IPS-NIHi11 (cell line): Measurements from ENCODE around the gene MPV17.
"Not testable (repeated sequence)": the region's sequence is repeated elsewhere in the genome, so short reads cannot be mapped to it uniquely, and the experiment has no call there.

Experiments
- DNase-seq: peaks from one replicate; pipeline ENCODE4 v3.0.0; 2012; ENCODE audit warnings: mixed read lengths, low spot score

Gene MPV17

GRCh38 chr2:27298391-27299080, 24.4 kb downstream of the MPV17 start:
- no peak for DNase-seq

GRCh38 chr2:27297195-27297594, 25.7 kb downstream of the MPV17 start:
- DNase-seq: no peak

GRCh38 chr2:27296481-27296880, 26.4 kb downstream of the MPV17 start:
- DNase-seq: no peak

- DNase-seq: no peak
Measured at GRCh38 chr2:27294928-27295327, 28.0 kb downstream of the MPV17 start.

GRCh38 chr2:27291865-27292264, 31.0 kb downstream of the MPV17 start:
- DNase-seq: peak; percentile 62

GRCh38 chr2:27290549-27290948, 32.3 kb downstream of the MPV17 start:
- DNase-seq: no peak

- no peak for DNase-seq
Measured at GRCh38 chr2:27288610-27289009, 34.3 kb downstream of the MPV17 start.

GRCh38 chr2:27285481-27285880, 37.4 kb downstream of the MPV17 start:
- no peak for DNase-seq

GRCh38 chr2:27284996-27285395, 37.9 kb downstream of the MPV17 start:
- DNase-seq: no peak

GRCh38 chr2:27282892-27283291, 40.0 kb downstream of the MPV17 start:
- no peak for DNase-seq

- DNase-seq: no peak
Measured at GRCh38 chr2:27281855-27282559, 40.9 kb downstream of the MPV17 start, which contains the start of gene TRIM54. Gene TRIM54, plus strand, starts transcription at chr2:27282429. Its CDS starts 303 bp downstream, at chr2:27282732.

- no peak for DNase-seq
Measured at GRCh38 chr2:27281442-27281841, 41.5 kb downstream of the MPV17 start.

GRCh38 chr2:27280826-27281225, 42.1 kb downstream of the MPV17 start:
- no peak for DNase-seq

- DNase-seq: no peak
Measured at GRCh38 chr2:27278010-27278409, 44.9 kb downstream of the MPV17 start.

GRCh38 chr2:27275211-27276150, 47.4 kb downstream of the MPV17 start, which contains the start of gene DNAJC5G:
Gene DNAJC5G, plus strand, starts transcription at chr2:27275433. Its CDS starts 1,296 bp downstream, at chr2:27276729.
- DNase-seq: no peak

- not testable (repeated sequence) for DNase-seq
Measured at GRCh38 chr2:27272537-27273522, 50.1 kb downstream of the MPV17 start.

- DNase-seq: no peak
Measured at GRCh38 chr2:27271631-27272340, 51.1 kb downstream of the MPV17 start.

- DNase-seq: no peak
Measured at GRCh38 chr2:27270670-27271069, 52.2 kb downstream of the MPV17 start.

- DNase-seq: no peak
Measured at GRCh38 chr2:27270131-27270530, 52.8 kb downstream of the MPV17 start.

GRCh38 chr2:27268296-27268695, 54.6 kb downstream of the MPV17 start:
- DNase-seq: not testable (repeated sequence)

- DNase-seq: no peak
Measured at GRCh38 chr2:27265536-27265870, 57.4 kb downstream of the MPV17 start.
